Hepatocyte (in vitro differentiated cells): Measurements from ENCODE around the gene SV2C.

Experiments
- EZH2 ChIP-seq: fragments of 200-600 bp; sonication (generic); IDR thresholded peaks from 2 replicates; pipeline ENCODE4 v1.6.1; 2016; ENCODE audit warnings: antibody characterized with exemption, mild to moderate bottlenecking, borderline replicate concordance
- EZH2phosphoT487 ChIP-seq: fragments of 200-600 bp; sonication (generic); IDR thresholded peaks from one replicate; pipeline ENCODE4 v1.6.1; 2018; ENCODE audit warnings: antibody characterized with exemption, mild to moderate bottlenecking, low read depth, moderate library complexity; ENCODE audit not compliant: unreplicated experiment, severe bottlenecking
- TF ChIP-seq, protein P1 (sequence below): fragments of 200-600 bp; sonication (generic); IDR thresholded peaks from 2 replicates; pipeline ENCODE4 v1.5.1; 2016; ENCODE audit warnings: antibody characterized with exemption, mild to moderate bottlenecking; ENCODE audit not compliant: poor library complexity

DNA sequence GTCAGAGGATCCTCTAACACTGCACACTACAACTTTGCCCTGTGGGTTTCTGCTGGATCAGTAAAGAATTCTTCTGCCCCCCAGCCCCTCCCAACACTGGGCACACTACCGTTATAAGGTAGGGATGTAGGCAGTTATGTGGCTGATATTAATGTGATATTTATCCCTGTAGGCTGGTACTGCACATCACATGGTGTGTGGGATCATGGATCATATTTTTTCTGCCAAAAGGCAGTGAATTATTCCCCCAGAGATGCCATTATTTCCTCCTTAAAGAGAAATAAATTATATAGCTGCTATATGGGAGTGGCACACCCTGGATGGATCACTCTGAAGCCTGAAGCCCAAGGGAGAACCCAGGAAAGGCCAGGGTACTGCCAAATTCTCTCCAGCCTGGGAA is 69.5 kb downstream of the SV2C start:
- TF ChIP-seq, protein P1, sequence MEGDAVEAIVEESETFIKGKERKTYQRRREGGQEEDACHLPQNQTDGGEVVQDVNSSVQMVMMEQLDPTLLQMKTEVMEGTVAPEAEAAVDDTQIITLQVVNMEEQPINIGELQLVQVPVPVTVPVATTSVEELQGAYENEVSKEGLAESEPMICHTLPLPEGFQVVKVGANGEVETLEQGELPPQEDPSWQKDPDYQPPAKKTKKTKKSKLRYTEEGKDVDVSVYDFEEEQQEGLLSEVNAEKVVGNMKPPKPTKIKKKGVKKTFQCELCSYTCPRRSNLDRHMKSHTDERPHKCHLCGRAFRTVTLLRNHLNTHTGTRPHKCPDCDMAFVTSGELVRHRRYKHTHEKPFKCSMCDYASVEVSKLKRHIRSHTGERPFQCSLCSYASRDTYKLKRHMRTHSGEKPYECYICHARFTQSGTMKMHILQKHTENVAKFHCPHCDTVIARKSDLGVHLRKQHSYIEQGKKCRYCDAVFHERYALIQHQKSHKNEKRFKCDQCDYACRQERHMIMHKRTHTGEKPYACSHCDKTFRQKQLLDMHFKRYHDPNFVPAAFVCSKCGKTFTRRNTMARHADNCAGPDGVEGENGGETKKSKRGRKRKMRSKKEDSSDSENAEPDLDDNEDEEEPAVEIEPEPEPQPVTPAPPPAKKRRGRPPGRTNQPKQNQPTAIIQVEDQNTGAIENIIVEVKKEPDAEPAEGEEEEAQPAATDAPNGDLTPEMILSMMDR, result no peak
- TF ChIP-seq EZH2, result no peak
- TF ChIP-seq EZH2phosphoT487, result no peak
